Activated naive CD8-positive, alpha-beta T cell treated with anti-CD3 and anti-CD28 coated beads, Interleukin-2, amount 10 ng/mL, durations not matched to agents 7 days and 5 days (primary cell): ENCODE measurements around the gene DPP6. TPM values are rescaled to one million over a fixed set of nuclear protein-coding genes. Genes with fewer than 3 reads are reported as not detected.

Experiments
- ATAC-seq: fragments of 150-1000 bp; cut with Tn5 transposase; one replicate; pipeline ENCODE4 v1.10.0; 2021; ENCODE audit warnings: low read depth, moderate library complexity
- POLR2A ChIA-PET: fragments of 350-600 bp; sonication (Branson Sonifier 250); formaldehyde crosslinking; loops from one replicate; lab custom pipeline; 2021; ENCODE audit warnings: antibody characterized with exemption; lab: Charles Lee
- DNase-seq: peaks from one replicate; pipeline ENCODE4 v3.0.0; 2021
- H3K27ac Mint-ChIP-seq: one replicate; pipeline ENCODE4 v1.8.0; 2022; ENCODE audit warnings: mild to moderate bottlenecking, mixed read lengths
- H3K27me3 Mint-ChIP-seq: one replicate; pipeline ENCODE4 v1.8.0; 2022; ENCODE audit warnings: mild to moderate bottlenecking, moderate library complexity, mixed read lengths
- H3K36me3 Mint-ChIP-seq: one replicate; pipeline ENCODE4 v1.8.0; 2021; ENCODE audit warnings: mild to moderate bottlenecking, mixed read lengths
- H3K4me1 Mint-ChIP-seq: one replicate; pipeline ENCODE4 v1.8.0; 2021; ENCODE audit warnings: mixed read lengths
- H3K4me3 Mint-ChIP-seq: one replicate; pipeline ENCODE4 v1.8.0; 2022; ENCODE audit warnings: mild to moderate bottlenecking, moderate library complexity, mixed read lengths
- H3K9me3 Mint-ChIP-seq: one replicate; pipeline ENCODE4 v1.8.0; 2021; ENCODE audit warnings: mixed read lengths
- total RNA-seq, 2 experiments: library from RNA; stranded (reverse); gene quantifications; one replicate each; pipeline ENCODE4 v1.2.3, GENCODE V29; 2021

The DPP6 gene
- total RNA-seq, 2 experiments from 2014 or later, result not detected

DNA sequence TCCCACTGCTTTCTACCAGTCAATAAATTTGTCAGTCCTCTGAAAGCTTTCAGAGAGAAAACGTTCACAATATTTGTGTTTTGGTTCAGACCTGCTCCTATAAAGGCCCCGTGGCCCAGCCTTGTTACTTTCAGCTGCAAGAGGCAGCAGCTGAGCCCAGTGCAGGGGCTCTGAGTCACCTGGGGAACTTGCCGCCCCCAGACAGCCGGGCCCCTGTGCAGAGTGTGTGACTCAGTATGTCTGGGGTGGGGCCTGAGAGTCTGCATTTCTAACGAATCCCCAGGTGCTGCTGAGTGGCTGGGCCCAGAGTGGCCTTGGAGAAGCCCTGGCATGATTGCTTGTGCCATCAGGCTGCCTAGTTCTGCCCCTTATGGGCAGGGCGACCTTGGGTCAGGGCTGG, 647.2 kb downstream of the DPP6 start:
- H3K36me3 Mint-ChIP-seq, result no peaks in the 10 kb centered on the region
- POLR2A ChIA-PET, result no interaction called here
- H3K4me1 Mint-ChIP-seq, result no peaks in the 10 kb centered on the region
- H3K27ac Mint-ChIP-seq, result no peak overlapping the region
- DNase-seq, result no peak
- H3K4me3 Mint-ChIP-seq, result no peak overlapping the region
- H3K9me3 Mint-ChIP-seq, result peaks cover 5% of the 10 kb centered on the region
- ATAC-seq, result no peak
- no peaks in the 10 kb centered on the region for H3K27me3 Mint-ChIP-seq

DNA sequence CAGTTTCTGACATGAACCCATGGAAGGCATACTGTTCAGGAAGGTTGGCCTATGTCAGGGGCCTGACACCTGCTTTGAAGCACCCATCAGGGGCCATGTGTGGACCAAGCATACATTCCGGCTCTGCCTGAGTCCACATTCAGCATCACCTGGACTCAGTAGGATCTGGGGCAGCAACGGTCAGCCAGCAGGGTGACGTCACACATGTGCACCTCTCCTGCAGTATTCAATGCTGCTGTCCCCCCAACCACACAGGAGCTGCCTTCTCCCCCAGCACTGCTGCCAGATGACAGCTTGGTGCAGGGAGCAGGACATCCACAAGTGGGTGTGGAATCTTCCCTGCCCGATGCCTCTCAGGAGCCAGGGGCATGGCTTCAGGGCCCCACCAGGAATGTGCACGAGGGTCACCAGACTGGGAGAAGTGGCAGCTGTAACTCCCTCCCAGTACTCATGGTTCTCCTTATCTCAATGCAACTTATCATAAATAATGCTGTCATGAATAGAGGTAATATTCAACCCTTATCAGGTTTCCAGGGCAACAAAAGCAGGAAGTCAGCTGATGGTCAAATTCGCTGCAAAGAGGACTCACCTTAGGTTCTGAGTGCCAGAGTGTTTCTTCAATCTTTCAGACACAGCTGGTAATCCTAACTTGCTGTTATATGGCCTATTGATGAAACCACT, 657.8 kb downstream of the DPP6 start:
- H3K27me3 Mint-ChIP-seq, result no peaks in the 10 kb centered on the region
- POLR2A ChIA-PET, result no interaction called here

DNA sequence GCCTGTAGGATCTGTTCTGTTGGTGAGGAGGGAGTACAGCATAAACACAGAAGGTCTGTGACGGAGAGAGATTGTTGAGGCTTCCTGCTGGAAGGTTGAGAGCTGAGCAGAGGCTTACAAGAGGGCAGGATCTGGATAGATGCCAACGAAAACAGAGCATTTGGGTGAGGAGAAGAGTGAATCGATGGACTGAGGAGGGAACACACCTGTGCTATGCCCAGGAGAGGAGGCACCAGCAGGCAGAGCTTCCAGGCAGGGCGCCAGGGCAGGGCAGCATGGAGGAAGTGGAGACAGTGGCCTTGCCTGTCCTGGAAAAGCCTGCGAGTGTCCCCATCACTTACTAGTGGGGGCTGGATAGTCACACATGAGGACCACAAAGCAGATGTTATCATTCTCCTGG, 667.8 kb downstream of the DPP6 start:
- peaks cover 5% of the 10 kb centered on the region for H3K9me3 Mint-ChIP-seq
- ATAC-seq (no peak), DNase-seq (no peak)
- no peak overlapping the region for H3K27ac Mint-ChIP-seq
- H3K27me3 Mint-ChIP-seq, result peaks cover 3% of the 10 kb centered on the region
- no peak overlapping the region for H3K4me3 Mint-ChIP-seq
- POLR2A ChIA-PET, result no interaction called here
- no peaks in the 10 kb centered on the region for H3K36me3 Mint-ChIP-seq
- H3K4me1 Mint-ChIP-seq, result no peaks in the 10 kb centered on the region

More for the DNA sequence above, 657.8 kb downstream of the DPP6 start:
- Mint-ChIP-seq H3K36me3 (no peaks in the 10 kb centered on the region), H3K27ac (no peak overlapping the region), H3K9me3 (no peaks in the 10 kb centered on the region), H3K4me3 (no peak overlapping the region), H3K4me1 (no peaks in the 10 kb centered on the region)
- no peak for DNase-seq
- no peak for ATAC-seq

DNA sequence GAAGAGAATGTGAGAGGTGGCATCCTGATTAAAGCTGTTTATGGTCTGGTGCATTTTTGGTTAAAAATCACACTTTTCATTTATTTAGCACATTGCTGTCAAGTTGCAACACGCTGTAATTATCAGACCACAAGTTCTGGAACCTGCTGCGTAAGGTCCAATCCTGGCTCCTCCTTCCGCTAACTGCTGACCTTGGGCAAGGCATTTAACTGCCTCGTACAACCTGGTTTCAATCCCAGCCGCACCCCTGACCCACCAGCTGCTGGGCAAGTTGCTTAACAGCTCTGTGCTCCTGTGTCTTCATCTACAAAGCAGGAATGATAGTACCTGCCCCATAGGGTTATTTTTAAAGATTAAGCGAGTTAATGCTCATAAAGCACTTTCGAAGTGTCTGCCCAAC, 668.9 kb downstream of the DPP6 start:
- ATAC-seq (no peak), DNase-seq (no peak)
- peaks cover 3% of the 10 kb centered on the region for H3K27me3 Mint-ChIP-seq
- H3K27ac Mint-ChIP-seq, result no peak overlapping the region
- H3K9me3 Mint-ChIP-seq, result peaks cover 7% of the 10 kb centered on the region
- no peaks in the 10 kb centered on the region for H3K36me3 Mint-ChIP-seq
- no peaks in the 10 kb centered on the region for H3K4me1 Mint-ChIP-seq
- POLR2A ChIA-PET, result no interaction called here
- H3K4me3 Mint-ChIP-seq, result no peak overlapping the region

DNA sequence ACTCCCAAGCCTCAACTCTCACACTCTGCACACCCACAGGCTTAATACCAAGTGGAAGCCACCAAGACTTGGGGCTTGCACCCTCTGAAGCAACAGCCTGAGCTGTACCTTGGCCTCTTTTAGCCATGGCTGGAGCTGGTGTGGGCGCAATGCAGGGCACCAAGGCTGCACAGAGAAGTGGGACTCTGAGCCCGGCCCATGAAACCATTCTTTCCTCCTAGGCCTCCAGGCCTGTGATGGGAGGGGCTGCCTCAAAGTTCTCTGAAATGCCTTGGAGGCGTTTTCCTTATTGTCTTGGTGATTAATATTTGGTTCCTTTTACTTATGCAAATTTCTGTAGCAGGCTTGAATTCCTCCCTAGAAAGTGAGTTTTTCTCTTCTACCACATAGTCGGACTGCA, 674.2 kb downstream of the DPP6 start:
- Mint-ChIP-seq H3K27ac (no peak overlapping the region), H3K9me3 (peaks cover 10% of the 10 kb centered on the region)
- no peak for ATAC-seq

DNA sequence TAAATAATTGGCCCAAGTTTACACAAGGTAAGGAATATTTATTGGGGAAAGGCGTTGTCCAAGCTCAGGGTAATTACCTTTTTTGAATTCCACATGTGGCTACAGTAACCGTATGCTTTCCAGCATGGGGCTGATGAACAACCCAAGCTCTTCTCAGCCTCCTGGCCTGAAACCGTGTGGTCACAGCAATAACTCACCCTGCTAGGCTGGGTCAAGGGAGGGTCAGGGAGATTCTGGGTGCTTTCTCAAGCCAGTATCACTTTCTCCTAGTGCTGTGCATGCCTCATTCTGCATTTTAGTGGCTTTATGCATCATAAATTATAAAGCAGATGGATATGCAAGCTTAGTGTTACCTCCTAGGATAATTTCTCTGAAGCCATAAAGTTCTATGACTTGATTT, 676.9 kb downstream of the DPP6 start:
- POLR2A ChIA-PET, result no interaction called here
- no peak overlapping the region for H3K27ac Mint-ChIP-seq
- H3K27me3 Mint-ChIP-seq, result no peaks in the 10 kb centered on the region
- H3K36me3 Mint-ChIP-seq, result no peaks in the 10 kb centered on the region
- H3K4me3 Mint-ChIP-seq, result no peak overlapping the region
- H3K9me3 Mint-ChIP-seq, result peaks cover 10% of the 10 kb centered on the region
- H3K4me1 Mint-ChIP-seq, result no peaks in the 10 kb centered on the region
- ATAC-seq, result no peak
- no peak for DNase-seq

More for the DNA sequence above, 674.2 kb downstream of the DPP6 start:
- H3K4me1 Mint-ChIP-seq, result no peaks in the 10 kb centered on the region
- no peaks in the 10 kb centered on the region for H3K36me3 Mint-ChIP-seq
- POLR2A ChIA-PET, result no interaction called here
- no peak overlapping the region for H3K4me3 Mint-ChIP-seq
- H3K27me3 Mint-ChIP-seq, result no peaks in the 10 kb centered on the region
- no peak for DNase-seq

DNA sequence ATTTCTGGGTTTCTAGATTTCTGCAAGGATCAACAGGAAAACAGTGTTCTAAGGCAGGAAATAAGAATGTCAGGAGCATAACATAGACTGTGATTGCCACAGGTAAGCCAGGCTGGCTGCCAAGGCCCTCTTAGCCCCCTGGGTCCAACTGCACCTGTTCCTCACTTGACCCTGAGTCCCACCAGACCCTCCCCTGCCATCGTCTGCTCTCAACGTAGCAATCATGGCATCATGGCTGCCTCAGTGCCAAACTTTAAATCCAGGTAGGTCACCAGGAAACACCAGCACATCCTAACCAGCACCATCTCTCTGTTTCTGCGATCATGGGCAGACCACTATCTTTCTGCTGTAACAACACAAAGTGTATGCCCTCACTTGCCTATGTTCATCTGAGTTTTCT, 683.6 kb downstream of the DPP6 start:
- Mint-ChIP-seq H3K4me3 (no peak overlapping the region), H3K36me3 (no peaks in the 10 kb centered on the region), H3K4me1 (no peaks in the 10 kb centered on the region), H3K27me3 (no peaks in the 10 kb centered on the region), H3K9me3 (no peaks in the 10 kb centered on the region), H3K27ac (no peak overlapping the region)
- DNase-seq, result no peak
- no peak for ATAC-seq
- POLR2A ChIA-PET, result no interaction called here

DNA sequence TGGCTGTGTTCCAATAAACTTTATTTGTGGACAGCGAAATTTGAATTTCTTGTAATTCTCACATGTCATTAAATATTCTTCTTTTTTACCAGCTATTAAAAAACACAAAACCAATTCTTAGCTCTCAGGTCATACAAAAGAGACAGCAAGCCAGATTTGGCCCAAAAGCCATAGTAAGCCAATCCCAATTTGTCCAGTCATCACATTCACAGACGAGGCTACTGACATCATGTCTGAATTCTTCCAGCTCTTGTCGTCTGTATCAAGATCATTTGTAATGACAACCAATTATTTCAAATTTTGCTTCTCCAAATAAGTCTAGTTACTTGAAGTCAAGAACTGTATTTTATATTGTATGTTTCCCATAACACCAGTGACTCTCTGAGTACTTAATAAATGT, 684.2 kb downstream of the DPP6 start:
- no peak for DNase-seq
- Mint-ChIP-seq H3K4me1 (no peaks in the 10 kb centered on the region), H3K4me3 (no peak overlapping the region), H3K27me3 (no peaks in the 10 kb centered on the region), H3K36me3 (no peaks in the 10 kb centered on the region), H3K9me3 (no peaks in the 10 kb centered on the region), H3K27ac (no peak overlapping the region)
- POLR2A ChIA-PET, result no interaction called here
- ATAC-seq, result no peak

DNA sequence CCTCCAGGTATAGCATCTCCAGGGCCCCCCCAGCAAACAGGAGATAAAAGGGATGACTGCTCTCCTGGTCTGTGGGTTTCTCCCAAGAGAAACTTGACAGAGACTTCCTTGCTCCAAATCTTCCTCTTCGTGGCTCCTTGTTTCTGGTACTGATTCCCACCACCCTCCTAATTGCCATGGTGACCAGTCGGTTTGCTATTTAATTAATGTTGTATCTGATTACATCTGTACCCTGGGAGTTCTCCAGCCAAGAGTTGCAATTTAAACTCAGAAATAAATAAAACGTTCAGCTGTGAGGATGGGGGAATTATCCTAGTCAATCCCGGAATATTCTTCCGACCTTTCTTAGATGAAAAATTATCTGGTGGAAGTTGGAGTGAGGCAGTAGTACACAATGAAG, 686.0 kb downstream of the DPP6 start:
- Mint-ChIP-seq H3K27ac (no peak overlapping the region), H3K36me3 (no peaks in the 10 kb centered on the region), H3K4me1 (no peaks in the 10 kb centered on the region), H3K27me3 (no peaks in the 10 kb centered on the region), H3K4me3 (no peak overlapping the region), H3K9me3 (no peaks in the 10 kb centered on the region)
- POLR2A ChIA-PET, result no interaction called here
- ATAC-seq, result no peak
- DNase-seq, result no peak

DNA sequence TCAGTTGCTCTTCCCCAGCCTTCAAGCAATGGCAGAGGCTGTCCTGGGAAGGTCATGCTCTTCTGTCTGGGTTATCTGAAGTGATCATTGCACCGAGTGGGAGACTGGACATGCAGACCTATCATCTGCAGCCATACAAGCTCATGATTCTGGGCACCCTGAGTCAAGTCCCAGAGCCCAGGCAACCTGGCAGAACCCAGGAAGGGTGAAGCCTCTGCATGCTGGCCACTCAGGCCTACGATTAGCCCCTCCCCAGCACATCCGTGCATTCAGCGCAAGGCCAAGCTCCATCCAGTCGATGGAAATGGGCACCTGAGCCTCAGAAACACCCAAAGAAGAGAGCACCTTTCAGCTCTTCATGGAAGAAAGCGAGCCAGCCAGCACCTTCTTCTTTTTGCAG, 688.9 kb downstream of the DPP6 start:
- H3K27ac Mint-ChIP-seq, result no peak overlapping the region
- H3K4me3 Mint-ChIP-seq, result no peak overlapping the region
- no peaks in the 10 kb centered on the region for H3K36me3 Mint-ChIP-seq
- ATAC-seq (no peak), DNase-seq (no peak)
- H3K4me1 Mint-ChIP-seq, result no peaks in the 10 kb centered on the region
- H3K27me3 Mint-ChIP-seq, result no peaks in the 10 kb centered on the region
- POLR2A ChIA-PET, result no interaction called here
- no peaks in the 10 kb centered on the region for H3K9me3 Mint-ChIP-seq

DNA sequence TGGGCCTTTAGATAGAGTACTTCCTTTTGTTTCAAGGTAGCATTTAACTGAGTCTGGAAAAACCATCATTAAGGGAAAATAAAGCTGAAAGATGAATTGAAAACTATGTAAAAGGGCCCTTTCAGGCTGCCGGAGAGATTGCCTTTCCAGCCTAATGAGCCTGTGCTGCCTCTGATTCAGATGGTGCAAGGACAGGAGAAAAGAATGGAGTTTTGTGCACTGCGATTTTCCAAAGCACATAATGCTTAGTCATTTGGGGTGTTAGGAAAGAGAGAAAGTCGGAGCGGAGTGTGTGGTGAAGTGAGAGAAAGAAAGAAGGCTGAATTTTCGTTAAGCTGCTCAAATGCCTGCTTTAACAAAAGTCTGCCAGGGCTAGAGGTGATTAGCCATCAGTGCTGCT, 691.0 kb downstream of the DPP6 start:
- no peaks in the 10 kb centered on the region for H3K4me1 Mint-ChIP-seq
- ATAC-seq (no peak), DNase-seq (no peak)
- POLR2A ChIA-PET, result no interaction called here
- H3K36me3 Mint-ChIP-seq, result no peaks in the 10 kb centered on the region
- H3K27me3 Mint-ChIP-seq, result no peaks in the 10 kb centered on the region
- H3K27ac Mint-ChIP-seq, result no peak overlapping the region
- H3K9me3 Mint-ChIP-seq, result no peaks in the 10 kb centered on the region
- no peak overlapping the region for H3K4me3 Mint-ChIP-seq

DNA sequence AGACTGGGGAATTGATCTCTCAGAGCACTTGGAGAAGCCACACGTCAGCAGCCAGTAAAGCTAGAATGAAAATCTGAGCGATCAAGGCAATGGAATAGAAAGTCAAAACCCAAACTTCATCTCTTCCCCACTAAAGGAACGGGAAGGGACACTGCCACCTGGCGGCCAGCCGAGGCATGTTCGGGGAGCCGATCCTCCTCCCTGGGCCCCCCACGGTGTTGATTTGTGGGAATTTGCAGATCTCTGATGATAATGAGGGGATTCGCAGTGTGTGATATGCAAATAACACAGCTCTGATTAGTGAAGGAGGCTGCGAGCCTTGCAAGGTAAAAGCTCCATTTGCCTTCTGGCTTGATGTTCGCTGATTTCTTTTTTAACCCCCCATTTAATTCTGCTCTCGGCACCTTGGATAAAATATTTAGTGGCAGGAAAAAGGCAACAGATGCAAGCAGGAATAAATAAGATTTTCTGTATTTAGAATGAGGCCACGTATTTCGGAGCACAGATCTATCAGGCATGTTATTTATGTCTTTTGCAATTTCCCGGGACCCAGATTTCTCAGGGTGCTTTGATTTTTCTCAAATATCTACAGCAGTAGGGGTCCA, 692.2 kb downstream of the DPP6 start:
- Mint-ChIP-seq H3K27ac (no peak overlapping the region), H3K27me3 (no peaks in the 10 kb centered on the region), H3K9me3 (no peaks in the 10 kb centered on the region), H3K36me3 (no peaks in the 10 kb centered on the region), H3K4me1 (no peaks in the 10 kb centered on the region), H3K4me3 (no peak overlapping the region)
- POLR2A ChIA-PET, result no interaction called here
- ATAC-seq, result no peak
- peak; percentile 54 for DNase-seq

DNA sequence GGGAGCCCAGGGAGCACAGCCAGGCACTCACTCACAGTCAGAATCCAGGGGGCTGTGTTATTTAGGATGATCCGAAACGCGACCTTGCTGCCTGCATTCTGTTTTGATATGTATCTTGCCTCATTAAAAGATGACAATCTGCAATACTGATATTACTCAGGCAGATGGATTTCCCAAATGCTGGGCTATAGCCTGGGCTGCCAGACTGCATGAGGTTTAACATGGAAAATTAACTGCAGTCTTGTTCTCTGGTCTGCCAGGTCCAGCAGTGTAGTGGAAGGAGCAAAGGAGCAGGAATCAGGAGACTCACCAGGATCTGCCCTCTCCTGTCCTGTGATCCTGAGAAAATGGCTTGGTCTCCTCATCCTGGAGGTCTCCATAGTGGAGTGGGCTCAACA, 692.7 kb downstream of the DPP6 start:
- no peaks in the 10 kb centered on the region for H3K27me3 Mint-ChIP-seq
- no peaks in the 10 kb centered on the region for H3K9me3 Mint-ChIP-seq
- no peak overlapping the region for H3K4me3 Mint-ChIP-seq
- ATAC-seq (no peak), DNase-seq (no peak)
- POLR2A ChIA-PET, result no interaction called here
- no peak overlapping the region for H3K27ac Mint-ChIP-seq
- H3K4me1 Mint-ChIP-seq, result no peaks in the 10 kb centered on the region
- no peaks in the 10 kb centered on the region for H3K36me3 Mint-ChIP-seq

DNA sequence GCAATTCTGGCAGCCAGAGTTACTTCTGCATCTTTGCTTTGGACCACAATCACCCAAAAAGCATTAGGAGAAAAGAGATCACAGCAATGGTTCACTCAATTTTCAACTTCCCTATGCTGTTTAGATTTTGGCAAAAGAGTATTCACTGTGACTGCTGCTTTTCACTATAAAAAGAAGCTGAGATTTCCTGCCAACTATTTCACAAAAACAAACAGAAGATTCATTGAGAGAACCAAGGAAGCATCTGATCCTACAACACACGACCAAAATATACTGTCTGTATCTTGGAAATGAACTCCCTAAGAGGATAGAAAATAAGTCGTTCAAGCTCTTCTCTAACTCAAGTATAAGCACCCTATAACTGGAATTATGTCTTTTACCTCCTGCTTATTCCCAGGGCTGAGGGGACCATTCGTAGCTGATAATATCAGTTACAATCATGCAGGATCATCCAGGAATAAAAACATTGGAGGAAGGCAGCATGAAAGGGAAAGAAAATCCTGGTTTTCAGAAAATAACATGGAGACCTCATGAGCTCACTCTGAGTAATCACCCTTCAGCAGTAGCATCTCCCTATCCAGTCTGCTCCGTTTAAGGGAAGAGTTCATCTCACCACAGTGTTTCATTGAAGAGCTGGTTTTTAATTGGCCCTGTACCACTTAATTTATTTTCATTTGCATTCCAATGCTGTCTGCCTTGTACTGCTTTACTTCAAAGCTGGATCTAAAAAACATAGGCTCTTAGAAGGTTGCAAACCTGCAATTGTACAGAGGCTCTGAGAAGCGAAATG, 694.6 kb downstream of the DPP6 start:
- no peak overlapping the region for H3K4me3 Mint-ChIP-seq
- no peaks in the 10 kb centered on the region for H3K36me3 Mint-ChIP-seq
- H3K9me3 Mint-ChIP-seq, result no peaks in the 10 kb centered on the region
- DNase-seq, result no peak
- no peaks in the 10 kb centered on the region for H3K27me3 Mint-ChIP-seq
- H3K4me1 Mint-ChIP-seq, result no peaks in the 10 kb centered on the region
- ATAC-seq, result no peak
- no peak overlapping the region for H3K27ac Mint-ChIP-seq
- POLR2A ChIA-PET, result no interaction called here
